ENCODE measurements around the gene HEPACAM. TPM values are rescaled to one million over a fixed set of nuclear protein-coding genes. Genes with fewer than 3 reads are reported as not detected.

HEPACAM gene
- total RNA-seq, 4 donors from 2014 or later: not detected

GRCh38 chr11:124942466-124943253, 6.8 kb upstream of the HEPACAM start:
- Histone ChIP-seq H3K4me3 (no peak overlapping the region), H3K9me3 (no peaks in the 10 kb centered on the region), H3K36me3 (no peaks in the 10 kb centered on the region), H3K27ac (no peak overlapping the region), H3K4me1 (no peaks in the 10 kb centered on the region), H3K27me3 (no peaks in the 10 kb centered on the region)
- intact Hi-C loops (cut with DNase I; ENCODE audit: low total_unique reads): no loop called here
- DNase-seq: no peak
- no peak for TF ChIP-seq POLR2A (IDR thresholded peaks at IDR 0.05)
- no peak for TF ChIP-seq CTCF (IDR thresholded peaks at IDR 0.05)

GRCh38 chr11:124941703-124942102, 5.9 kb upstream of the HEPACAM start:
- Histone ChIP-seq H3K27ac (no peak overlapping the region), H3K9me3 (no peaks in the 10 kb centered on the region), H3K4me1 (no peaks in the 10 kb centered on the region), H3K27me3 (no peaks in the 10 kb centered on the region), H3K36me3 (no peaks in the 10 kb centered on the region), H3K4me3 (no peak overlapping the region)
- intact Hi-C loops (cut with DNase I; ENCODE audit: low total_unique reads): no loop called here
- TF ChIP-seq POLR2A (IDR thresholded peaks at IDR 0.05) (no peak), CTCF (IDR thresholded peaks at IDR 0.05) (no peak)
- no peak for DNase-seq

GRCh38 chr11:124938970-124939369, 3.1 kb upstream of the HEPACAM start:
- no peaks in the 10 kb centered on the region for H3K36me3 ChIP-seq
- no peak overlapping the region for H3K27ac ChIP-seq
- H3K4me3 ChIP-seq: no peak overlapping the region
- intact Hi-C loops (cut with DNase I; ENCODE audit: low total_unique reads): no loop called here
- H3K27me3 ChIP-seq: no peaks in the 10 kb centered on the region
- TF ChIP-seq POLR2A (IDR thresholded peaks at IDR 0.05): no peak
- no peak for TF ChIP-seq CTCF (IDR thresholded peaks at IDR 0.05)
- no peaks in the 10 kb centered on the region for H3K9me3 ChIP-seq
- no peaks in the 10 kb centered on the region for H3K4me1 ChIP-seq
- no peak for DNase-seq

DNA sequence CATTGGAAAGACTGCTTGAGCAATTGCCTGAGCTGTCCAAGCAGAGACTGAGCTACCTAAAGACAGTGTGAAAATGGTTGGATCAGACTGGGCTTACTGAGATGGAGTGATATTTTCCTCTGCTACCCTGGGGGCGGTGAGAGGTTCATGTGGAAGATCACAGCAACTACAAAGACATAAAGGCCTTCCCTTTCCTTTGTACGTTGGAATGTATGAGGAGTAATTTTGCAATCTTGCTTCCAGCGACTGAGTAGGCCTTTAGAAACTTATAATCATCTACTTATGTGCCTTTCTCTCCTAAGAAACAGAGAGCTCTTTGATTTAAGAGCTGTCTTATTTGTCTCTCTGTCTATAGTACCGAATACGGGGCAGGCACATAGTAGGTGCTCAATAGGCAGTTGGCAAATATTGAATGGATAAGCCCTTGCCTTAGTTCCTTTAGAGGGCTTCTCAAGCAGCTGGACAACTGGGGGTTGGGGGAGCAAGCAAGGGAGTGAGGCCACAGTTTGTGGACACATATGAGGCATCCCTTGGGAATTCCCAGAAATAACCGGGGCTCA, 2.4 kb upstream of the HEPACAM start:
- H3K27ac ChIP-seq: no peak overlapping the region
- no peak for DNase-seq
- no peaks in the 10 kb centered on the region for H3K36me3 ChIP-seq
- no peaks in the 10 kb centered on the region for H3K4me1 ChIP-seq
- no peak for TF ChIP-seq POLR2A (IDR thresholded peaks at IDR 0.05)
- TF ChIP-seq CTCF (IDR thresholded peaks at IDR 0.05): no peak
- no peaks in the 10 kb centered on the region for H3K9me3 ChIP-seq
- no peak overlapping the region for H3K4me3 ChIP-seq
- intact Hi-C loops (cut with DNase I; ENCODE audit: low total_unique reads): no loop called here
- no peaks in the 10 kb centered on the region for H3K27me3 ChIP-seq

DNA sequence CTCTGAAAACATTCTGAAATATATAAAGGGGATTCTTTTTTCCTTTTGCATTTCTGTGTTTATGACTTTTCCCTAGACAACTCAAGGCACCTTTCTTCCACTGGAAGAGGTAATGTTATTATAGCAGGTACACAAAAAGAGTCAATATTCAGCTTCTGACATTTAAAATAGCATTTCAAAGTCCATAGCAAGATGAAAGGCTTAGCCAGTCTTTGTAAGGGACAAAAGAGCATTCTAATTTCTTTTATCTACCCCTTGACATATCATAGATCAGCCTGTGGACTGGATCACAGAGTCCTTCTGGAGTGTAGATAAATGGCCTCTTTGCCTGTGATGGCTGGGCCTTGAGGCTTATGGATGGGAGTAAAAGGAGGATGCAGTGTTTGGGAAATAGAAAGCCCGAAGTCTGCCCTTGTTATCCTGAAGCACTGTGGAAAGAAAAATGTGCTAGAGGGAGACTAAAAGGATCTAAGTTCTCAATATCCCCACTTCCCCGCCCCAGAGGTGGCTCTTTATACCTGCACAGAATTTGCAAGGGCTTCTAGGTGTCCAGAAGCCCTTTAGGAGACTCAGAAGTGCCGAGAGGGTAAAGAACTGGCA, 1.6 kb upstream of the HEPACAM start:
- Histone ChIP-seq H3K9me3 (no peaks in the 10 kb centered on the region), H3K36me3 (no peaks in the 10 kb centered on the region), H3K4me1 (no peaks in the 10 kb centered on the region), H3K27me3 (no peaks in the 10 kb centered on the region), H3K27ac (no peak overlapping the region), H3K4me3 (no peak overlapping the region)
- intact Hi-C loops (cut with DNase I; ENCODE audit: low total_unique reads): no loop called here
- TF ChIP-seq CTCF (IDR thresholded peaks at IDR 0.05): no peak
- no peak for TF ChIP-seq POLR2A (IDR thresholded peaks at IDR 0.05)
- DNase-seq: no peak
